NCI-H82 treated with DMSO at 0.1 percent for 48 hours (cell line): ENCODE results near the gene RAB31.
"Not testable (repeated sequence)": the region's sequence is repeated elsewhere in the genome, so short reads cannot be mapped to it uniquely, and the experiment has no call there.

ENCODE experiments used
- DNase-seq: peaks from one replicate; lab custom pipeline; 2025; ENCODE audit not compliant: unreplicated experiment; lab: John Stamatoyannopoulos, UW

RAB31 gene

DNA sequence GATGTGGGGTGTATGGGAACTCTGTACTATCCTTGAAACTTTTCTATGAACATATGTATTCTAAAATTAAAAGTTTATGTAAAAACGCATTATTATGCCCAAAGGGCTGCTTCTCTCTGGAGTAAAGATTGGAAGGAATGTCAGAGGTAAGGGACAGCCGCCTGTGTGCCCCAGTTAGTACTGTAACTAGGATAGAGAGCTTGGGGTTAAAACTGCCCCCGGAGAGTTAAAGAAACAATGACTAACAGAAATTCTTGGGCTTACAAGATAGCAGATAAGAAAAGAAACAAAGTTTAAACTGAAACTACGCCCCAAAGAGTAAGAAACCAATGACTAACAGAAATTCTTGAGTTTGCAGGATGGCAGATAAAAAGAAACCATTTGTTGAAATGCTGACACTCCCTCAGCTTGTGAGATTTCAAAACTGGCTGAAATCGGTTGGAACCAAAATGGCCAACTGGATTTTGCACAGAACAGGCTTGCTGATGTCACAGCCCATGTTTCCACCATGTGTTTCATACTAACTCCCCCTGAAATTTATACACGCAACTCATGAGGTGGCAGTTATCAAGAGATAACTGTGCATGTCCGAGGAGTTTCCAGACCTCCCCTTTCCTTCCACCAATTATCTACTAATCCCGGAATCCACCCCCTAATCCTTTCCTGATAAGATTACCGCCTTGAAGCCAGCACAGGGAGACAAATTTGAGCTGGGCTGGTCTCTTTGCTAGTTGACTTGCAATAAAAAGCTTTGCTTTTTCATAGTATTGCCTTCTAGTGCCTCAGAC, 169.0 kb downstream of the RAB31 start:
- DNase-seq, result peak; percentile 88

DNA sequence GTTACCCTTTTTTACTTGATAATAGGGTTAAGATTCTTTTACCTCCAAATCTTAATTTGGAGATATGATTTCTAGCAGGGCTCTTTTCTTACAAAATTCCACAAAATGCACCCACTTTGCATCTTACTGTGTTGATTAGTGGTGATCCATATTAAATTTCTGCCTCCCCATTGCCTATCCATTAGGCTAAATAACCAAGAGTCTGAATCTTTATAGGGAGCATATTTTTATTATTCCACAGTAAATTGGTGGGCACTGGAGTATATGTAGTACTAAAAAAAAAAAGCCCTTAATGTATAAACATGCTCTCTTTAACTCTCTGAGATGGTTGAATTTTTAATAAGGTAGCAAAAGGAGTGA, 169.5 kb downstream of the RAB31 start:
- DNase-seq, result no peak

DNA sequence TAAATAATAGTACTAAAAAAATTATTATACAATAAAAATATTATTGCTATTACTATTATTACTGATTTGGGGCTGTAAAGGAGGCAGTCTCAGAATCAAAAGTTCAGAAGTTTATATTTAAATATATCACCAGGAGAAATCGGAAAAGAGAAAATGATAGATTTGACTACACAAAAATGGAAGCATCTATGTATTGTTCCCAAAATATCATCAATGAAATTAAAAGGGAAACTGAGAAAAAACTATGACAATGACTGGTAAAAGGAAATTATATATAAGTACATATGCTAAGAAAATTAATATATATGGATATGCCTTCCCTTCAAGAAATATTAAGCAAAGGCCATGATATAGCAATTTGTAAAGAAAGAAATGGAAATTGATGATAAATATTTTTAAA, 170.0 kb downstream of the RAB31 start:
- no peak for DNase-seq

DNA sequence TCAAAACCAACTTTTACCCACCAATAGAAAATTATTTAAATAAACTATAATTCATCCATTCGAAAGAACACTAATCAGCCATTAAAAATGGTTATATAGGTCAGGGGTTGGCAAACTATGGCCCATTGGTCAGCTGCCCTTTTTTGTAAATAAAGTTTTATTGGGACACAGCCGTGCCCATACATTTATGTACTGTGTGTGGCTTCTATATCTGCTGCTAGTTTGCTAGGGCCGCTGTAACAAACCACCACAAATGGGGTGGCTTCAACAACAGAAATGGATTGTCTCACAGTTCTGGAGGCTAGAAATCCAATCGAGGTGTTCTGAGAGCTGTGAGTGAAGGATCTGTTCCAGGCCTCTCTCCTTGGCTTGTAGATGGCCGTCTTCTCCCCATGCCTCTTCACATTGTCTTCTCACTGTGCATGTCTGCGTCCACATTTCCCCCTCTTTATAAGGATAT, 170.7 kb downstream of the RAB31 start:
- no peak for DNase-seq

DNA sequence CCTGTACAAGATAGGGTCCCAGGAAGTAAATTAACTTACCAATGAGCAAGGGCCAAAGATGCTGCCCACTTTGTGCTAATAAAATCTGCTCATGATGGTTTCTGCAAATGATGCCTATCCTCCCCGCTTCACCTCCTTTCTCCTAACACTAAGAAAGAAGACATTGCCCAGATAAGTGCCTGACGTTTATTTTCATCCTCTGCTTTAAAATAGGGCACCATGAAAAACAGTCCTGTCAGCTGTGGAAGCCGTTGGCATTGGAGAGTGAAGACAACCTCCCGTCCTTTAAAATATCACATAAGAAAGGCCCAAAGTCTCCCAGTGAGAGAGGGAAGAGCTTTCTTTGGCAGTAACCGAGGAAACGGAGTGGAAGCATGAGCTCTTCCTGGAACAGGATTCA, 176.0 kb downstream of the RAB31 start:
- no peak for DNase-seq

DNA sequence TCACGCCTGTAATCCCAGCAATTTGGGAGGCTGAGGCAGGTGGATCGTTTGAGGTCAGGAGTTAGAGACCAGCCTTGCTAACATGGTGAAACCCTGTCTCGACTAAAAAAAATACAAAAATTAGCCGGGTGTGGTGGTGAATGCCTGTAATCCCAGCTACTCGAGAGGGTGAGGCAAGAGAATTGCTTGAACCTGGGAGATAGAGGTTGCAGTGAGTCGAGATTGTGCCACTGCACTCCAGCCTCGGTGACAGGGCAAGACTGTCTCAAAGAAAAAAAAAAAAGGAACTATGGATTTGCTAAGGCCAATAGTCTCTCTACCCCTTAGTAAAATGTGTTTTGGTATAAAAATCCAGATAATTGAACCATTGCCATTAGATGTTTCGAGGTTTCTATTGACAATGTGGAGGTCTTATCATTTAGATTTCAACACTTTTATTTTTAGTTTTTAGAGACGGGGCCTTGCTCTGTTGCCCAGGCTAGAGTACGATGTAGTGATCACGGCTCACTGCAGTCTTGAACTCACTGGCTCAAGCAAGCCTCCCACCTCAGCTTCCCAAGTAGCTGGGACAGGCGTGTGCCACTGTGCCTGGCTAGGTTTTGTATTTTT, 176.5 kb downstream of the RAB31 start:
- DNase-seq, result no peak

DNA sequence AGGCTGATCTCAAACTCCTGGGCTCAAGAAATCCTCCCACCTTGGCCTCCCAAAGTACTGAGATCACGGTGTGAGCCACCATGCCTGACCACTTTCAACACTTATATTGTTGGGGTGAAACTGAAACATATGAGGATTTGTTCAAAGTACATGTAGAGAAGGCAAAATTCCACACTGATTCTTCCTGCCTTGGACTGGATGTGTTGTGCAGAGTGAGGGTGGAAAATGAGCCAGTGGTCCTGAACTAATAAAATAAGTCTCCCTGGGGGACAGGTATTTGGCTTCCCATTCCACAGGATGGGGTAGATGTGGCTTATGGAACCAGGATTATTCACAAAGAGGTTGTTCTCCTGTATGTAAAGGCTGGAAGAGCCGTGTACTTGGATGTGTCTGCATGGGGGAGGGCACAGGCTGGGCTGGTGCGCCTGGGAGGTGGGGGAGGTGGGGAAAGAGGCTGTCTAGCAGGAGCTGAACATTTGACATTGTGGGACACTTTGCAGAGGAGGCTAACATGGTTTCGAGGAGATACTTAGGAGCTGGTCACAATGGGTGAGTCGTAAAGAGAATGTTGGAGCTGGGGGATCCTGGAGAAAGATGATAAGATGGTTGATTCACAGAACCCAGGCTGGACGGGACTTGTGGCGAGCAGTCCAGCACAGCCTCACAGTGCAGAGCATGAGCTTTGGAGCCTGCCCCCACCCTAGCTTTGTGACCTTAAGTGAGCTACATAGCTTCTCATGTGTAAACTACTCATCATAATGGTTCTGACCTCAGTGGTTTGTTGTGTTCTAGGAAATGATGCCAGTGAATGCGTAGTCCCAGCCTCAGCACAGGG, 177.3 kb downstream of the RAB31 start, which contains the start of gene TXNDC2:
TXNDC2 (plus strand) TSS at position 804 of the 835 bp plus-strand sequence. CDS start 708 bp downstream, outside the sequence.
- no peak for DNase-seq

DNA sequence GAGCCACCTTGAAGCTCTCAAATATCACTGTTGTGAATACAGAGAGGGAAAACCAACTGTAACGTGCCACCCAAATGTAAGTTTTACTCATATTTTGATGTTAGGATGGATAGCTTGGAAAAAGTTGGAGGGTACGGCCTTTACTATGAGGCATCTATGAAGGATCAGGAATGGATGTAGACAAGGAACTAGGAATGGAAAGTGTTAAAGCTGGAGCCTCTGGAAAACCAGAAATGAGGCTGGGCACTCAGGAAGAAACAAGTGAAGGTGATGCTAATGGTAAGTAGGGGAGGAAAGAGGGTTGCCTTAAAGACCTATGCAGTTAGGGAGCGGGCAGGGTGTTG, 177.9 kb downstream of the RAB31 start:
- DNase-seq, result no peak

DNA sequence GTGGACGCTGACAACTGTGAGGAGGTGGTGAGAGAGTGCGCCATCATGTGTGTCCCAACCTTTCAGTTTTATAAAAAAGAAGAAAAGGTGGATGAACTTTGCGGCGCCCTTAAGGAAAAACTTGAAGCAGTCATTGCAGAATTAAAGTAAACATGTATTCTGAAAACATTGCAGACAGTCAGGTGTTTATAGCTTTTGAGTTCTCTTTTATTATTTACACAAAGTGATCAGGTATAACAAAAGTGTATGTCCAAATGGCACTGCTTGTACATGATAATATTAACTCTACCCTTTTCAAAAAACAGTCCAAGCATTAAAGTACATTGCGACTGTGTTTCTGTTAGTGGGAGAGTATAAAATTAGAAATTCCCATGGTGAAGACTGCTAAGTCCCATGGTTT, 179.9 kb downstream of the RAB31 start:
- DNase-seq, result no peak

DNA sequence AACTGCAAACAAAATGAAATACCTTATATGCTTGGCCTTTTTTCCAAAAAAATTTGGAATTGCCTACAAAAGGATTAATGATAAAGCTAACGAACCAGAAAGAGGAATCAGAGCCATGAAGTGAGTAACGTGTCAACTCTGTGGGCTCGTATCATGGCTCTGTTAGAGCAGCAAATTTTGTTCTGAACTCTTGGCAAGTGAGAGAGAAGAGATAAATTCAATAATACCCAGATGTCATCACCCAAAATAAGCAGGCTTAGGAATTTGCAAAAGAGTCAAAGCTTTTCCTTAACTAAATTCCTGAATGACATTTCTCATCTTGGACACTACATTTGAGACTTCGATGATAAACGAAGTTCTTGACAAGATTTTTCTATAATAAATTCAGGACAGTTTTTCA, 182.1 kb downstream of the RAB31 start:
- DNase-seq, result no peak

DNA sequence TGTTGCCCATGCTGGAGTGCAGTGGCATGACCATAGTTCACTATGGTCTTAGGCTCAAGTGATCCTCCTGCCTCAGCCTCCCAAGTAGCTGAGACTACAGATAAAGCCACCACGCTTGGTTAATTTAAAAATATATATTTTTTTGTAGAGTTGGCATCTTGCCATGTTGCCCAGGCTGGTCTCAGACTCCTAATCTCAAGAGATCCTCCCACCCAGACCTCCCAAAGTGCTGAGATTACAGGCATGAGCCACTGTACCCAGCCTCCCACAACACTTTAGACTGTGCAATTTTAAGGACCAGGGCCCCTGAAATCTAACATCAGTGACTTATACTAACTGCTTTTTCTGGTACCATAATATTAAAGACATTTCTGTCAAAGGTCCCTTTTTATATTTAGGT, 182.9 kb downstream of the RAB31 start:
- no peak for DNase-seq

DNA sequence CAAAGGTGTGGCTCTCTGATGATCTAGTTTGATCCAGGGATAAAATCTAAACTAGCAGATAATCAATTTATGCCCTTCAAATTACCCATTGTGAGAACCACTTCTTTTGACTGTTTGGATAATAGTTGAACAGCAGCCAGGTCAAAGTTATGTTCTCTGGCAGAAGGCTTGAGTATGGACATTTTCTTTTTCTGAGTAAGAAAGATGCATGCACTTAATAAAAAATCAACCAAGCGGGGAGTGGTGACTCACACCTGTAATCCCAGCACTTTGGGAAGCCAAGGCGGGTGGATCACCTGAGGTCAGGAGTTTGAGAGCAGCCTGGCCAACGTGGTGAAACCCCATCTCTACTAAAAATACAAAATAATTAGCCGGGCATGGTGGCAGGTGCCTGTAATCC, 183.4 kb downstream of the RAB31 start:
- not testable (repeated sequence) for DNase-seq

DNA sequence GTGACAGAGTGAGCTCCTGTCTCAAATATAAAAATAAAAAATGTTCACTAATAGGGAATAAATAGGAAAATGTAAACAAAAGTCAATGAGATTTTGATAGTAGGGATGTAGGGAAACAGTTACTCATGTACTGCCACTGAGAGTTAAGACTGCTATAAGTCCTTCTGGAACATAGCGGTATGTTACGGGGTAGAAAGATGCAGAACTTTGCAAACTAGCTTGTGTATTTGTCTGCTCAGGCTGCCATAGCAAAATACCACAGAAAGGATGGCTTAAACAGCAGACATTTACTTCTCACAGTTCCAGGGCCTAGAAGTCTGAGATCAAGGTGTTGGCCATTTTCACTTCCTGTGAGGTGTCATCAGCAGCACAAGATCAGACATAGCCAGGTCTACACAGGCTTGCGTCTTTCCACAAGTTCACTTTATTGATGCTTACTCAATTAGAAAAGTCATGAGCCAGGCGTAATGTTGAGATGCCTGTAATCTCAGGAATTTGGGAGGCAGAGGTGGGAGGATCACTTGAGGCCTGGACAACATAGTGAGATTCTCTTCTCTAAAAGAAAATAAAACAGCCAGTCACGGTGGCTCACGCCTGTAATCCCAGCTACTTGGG, 186.5 kb downstream of the RAB31 start:
- DNase-seq, result no peak

DNA sequence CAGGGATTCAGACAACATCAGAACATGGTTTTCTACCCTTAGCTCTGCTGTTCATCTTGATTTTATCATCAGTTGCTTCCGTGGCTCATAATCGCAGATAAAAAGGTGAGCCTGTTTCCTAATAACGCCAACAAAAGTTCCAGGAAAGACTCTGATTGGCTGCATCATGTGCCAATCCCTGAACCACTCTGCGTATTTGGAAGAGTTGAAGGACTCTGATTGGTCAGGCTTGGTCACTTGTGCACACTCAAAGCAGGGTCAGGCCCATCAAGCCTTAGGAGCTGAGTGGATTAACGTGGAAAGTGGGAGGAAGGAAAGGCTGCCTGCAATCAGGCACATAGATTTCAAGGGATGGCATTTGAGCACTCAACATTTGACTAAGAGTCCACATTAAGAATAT, 189.0 kb downstream of the RAB31 start:
- no peak for DNase-seq

DNA sequence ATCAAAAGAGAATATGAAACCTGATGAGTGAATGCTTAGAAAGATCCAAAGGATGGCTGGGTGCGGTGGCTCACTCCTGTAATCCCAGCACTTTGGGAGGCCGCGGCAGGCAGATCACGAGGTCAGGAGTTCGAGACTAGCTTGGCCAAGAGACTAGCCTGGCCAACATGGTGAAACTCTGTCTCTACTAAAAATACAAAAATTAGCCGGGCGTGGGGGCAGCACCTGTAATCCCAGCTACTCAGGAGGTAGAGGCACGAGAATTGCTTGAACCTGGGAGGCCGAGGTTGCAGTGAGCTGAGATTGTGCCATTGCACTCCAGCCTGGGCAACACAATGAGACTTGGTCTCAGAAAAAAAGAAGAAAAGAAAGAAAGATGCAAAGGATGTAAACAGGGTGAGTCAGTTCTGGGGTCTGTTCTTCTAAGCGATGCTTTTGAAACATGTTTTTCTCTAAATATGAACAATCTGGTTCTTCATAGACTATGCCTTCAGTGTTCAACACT, 189.7 kb downstream of the RAB31 start:
- DNase-seq, result not testable (repeated sequence)

DNA sequence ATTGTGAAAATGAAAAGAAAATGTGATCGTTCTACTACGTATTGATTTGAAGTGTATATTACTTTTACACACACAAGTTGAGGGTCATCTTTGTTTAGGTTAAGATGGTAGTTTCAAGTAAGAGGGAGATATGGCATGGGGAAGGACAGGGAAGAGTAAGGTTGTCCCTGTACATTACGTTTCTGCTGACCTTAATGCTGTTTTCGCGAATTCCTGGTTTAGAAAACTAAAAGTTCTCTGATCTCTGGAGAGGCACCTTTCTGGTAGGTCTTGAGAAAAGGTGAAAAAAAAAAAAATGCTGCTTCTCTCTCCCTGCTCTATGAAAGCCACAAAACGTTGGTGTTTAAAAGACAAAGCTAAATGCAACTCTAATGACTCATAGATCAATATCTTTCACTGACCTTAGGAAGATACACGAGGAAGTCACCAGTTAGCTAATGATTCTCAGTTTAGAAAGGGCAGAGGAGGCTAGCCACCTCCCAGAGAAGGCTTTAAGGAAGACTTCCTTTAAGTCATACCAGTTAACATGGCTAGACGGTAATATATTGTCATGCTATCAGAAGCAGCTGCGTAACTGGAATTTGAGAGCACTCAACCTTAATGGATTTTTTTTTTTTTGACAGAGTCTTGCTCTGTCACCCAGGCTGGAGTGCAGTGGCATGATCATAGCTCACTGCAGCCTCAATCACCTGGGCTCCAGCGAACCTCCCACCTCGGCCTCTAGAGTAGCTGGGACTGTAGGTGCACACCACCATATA, 190.9 kb downstream of the RAB31 start:
- no peak for DNase-seq

DNA sequence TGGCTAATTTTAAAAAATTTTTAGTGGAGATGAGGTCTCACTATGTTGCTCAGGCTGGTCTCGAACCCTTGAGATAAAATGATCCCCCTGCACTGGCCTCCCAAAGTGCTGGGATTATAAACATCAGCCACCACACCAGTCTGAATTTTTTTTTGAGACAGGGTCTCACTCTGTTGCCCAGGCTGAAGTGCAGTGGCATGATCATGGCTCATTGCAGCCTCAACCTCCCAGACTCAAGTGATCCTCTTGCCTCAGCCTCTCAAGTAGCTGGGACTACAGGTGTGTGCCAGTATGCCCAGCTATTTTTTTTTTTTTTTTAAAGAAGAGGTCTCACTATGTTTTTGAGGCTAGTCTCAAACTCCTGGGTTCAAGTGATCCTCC, 191.4 kb downstream of the RAB31 start:
- not testable (repeated sequence) for DNase-seq

DNA sequence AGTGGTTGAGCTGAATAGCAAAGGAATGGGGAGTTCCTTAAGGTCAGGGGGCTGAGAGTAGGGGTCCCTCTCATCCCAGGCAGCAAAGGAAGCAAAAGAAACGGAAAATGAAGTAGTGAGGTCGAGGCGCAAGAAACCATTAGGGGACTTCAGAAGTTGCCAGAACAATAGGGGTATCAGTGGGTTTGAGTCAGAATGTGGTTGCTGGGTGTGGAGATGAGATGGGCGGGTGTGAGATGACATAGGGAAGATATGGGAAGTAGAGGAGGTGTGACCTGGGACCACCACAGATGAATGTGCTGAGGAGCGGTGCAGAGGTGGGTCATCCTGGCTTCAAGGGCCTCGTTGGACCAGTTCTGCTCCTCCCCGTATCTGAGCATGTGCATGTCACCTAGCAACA, 192.6 kb downstream of the RAB31 start:
- no peak for DNase-seq

DNA sequence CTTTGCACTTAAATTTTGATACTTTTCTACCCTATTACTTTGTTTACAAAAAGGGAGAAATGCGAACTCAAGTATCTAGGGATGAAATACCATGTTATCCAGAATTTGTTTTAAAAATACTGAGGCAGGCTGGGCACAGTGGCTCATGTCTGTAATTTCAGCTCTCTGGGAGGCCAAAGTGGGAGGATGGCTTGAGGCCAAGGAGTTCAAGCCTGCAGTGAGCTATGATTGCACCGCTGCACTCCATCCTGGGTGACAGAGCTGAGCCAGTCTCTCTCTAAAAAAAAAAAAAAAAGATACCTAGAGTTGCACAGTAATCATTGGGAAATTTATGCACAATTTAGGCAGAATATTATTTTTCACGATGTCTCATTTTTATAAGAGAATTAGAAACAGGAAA, 193.3 kb downstream of the RAB31 start:
- no peak for DNase-seq

DNA sequence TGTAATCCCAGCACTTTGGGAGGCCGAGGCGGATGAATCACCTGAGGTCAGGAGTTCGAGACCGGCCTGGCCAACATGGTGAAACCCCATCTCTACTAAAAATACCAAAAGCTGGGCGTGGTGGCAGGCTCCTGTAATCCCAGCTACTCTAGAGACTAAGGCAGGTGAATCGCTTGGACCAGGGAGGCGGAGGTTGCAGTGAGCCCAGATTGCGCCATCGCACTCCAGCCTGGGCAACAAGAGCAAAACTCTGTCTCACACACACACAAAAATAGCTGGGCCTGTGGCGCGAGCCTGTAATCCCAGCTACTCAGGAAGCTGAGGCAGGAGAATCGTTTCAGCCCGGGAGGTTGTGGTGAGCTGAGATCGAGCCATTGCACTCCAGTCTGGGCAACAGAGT, 194.2 kb downstream of the RAB31 start:
- peak; percentile 50 for DNase-seq

DNA sequence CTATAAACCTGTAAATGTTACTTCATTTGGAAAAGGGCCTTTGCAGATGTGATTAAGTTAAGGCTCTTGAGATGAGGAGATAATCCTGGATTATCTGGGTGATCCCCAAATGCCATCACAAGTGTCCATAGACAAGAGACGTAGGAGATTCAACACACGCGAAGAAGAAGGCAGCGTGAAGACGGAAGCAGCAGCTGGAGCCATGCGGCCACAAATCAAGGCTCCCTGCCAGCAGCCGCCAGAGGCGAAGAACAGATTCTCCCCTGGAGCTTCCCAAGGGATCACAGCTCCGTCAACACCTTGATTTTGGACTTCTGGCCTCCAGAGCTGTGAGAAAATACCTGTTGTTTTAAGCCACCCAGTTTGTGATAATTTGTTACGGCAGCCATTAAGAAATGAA, 194.7 kb downstream of the RAB31 start:
- DNase-seq, result peak; percentile 94
